MCF 10A (cell line): ENCODE measurements around the gene MRAP. TPM values are rescaled to one million over a fixed set of nuclear protein-coding genes. Genes with fewer than 3 reads are reported as not detected.

Source experiments
- BruUV-seq: library from RNA; stranded (reverse); fragments of 400-500 nt; replicated peaks from 2 replicates; lab custom pipeline; 2021; lab: Mats Ljungman, UMichigan
- CTCF ChIA-PET: fragments of 300-600 bp; sonication (Branson Sonifier 250); formaldehyde crosslinking; extraction: SDS; loops from one replicate; lab custom pipeline; 2021; ENCODE audit warnings: antibody characterized with exemption, inconsistent platforms; lab: Yijun Ruan, JAX
- POLR2A ChIA-PET: fragments of 300-600, 350-650 bp; sonication (Branson Sonifier 250); formaldehyde crosslinking; extraction: SDS; loops from one replicate; lab custom pipeline; 2020; ENCODE audit warnings: antibody characterized with exemption, inconsistent platforms; lab: Yijun Ruan, JAX
- DNase-seq: peaks from one replicate; pipeline ENCODE4 v3.0.0-alpha.2; 2018; ENCODE audit not compliant: unreplicated experiment
- H3K27ac Mint-ChIP-seq: one replicate; pipeline ENCODE4 v1.8.0; 2022; ENCODE audit warnings: mild to moderate bottlenecking, low read depth, mixed read lengths; ENCODE audit not compliant: unreplicated experiment
- H3K27me3 Mint-ChIP-seq: one replicate; pipeline ENCODE4 v1.8.0; 2022; ENCODE audit warnings: mixed read lengths; ENCODE audit not compliant: insufficient read depth, unreplicated experiment
- H3K36me3 Mint-ChIP-seq: one replicate; pipeline ENCODE4 v1.8.0; 2022; ENCODE audit warnings: mild to moderate bottlenecking, moderate library complexity, mixed read lengths; ENCODE audit not compliant: insufficient read depth, unreplicated experiment
- H3K4me1 Mint-ChIP-seq: one replicate; pipeline ENCODE4 v1.8.0; 2022; ENCODE audit warnings: mixed read lengths; ENCODE audit not compliant: insufficient read depth, unreplicated experiment
- H3K4me3 Mint-ChIP-seq: one replicate; pipeline ENCODE4 v1.8.0; 2022; ENCODE audit warnings: mild to moderate bottlenecking, moderate library complexity, mixed read lengths; ENCODE audit not compliant: unreplicated experiment
- H3K9me3 Mint-ChIP-seq: one replicate; pipeline ENCODE4 v1.8.0; 2022; ENCODE audit warnings: mixed read lengths; ENCODE audit not compliant: unreplicated experiment
- intact Hi-C: fragments of 100-400 bp; cut with micrococcal nuclease; formaldehyde crosslinking; loops from 2 replicates; pipeline ENCODE4 v1.14.1; 2022
- total RNA-seq: library from RNA; stranded (reverse); gene quantifications from 2 replicates; pipeline ENCODE4 v1.2.3, GENCODE V29; 2022
- TF ChIP-seq, protein P1 (sequence below): fragments of 200-600 bp; IDR thresholded peaks from one replicate; pipeline ENCODE4 v1.8.0; 2022; ENCODE audit warnings: antibody characterized with exemption, mild to moderate bottlenecking; ENCODE audit not compliant: unreplicated experiment

The MRAP gene
- total RNA-seq, 1 experiment from 2014 or later, result not detected

DNA sequence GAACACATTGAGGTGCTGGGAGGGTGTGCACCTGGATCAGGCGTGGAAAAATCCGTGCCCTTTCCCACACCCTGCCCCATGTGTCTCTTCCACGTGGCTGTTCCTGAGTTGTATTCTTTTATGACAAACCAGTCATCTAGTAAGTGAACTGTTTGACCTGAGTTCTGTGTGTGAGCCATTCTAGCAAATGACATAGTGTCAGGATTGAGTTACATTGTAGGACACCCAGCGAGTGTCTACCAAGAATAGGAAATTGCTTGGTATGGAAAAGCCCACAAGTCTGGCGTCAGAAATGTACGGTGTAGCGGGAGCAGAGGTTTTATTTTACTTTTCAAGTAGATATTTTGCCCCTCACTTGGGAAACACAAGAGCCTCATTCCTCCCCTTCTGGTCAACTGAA, 1.2 kb upstream of the MRAP start:
- no peak for DNase-seq
- POLR2A ChIA-PET, result interaction anchor here (0.6 kb wide), 1 partner anchor 395 kb away, joined by 3 read pairs; no protein-coding TSS in a partner anchor
- Mint-ChIP-seq H3K9me3 (no peaks in the 10 kb centered on the region), H3K4me1 (no peaks in the 10 kb centered on the region), H3K4me3 (no peak overlapping the region), H3K27me3 (no peaks in the 10 kb centered on the region), H3K36me3 (peaks cover 32% of the 10 kb centered on the region), H3K27ac (no peak overlapping the region)
- TF ChIP-seq, protein P1, sequence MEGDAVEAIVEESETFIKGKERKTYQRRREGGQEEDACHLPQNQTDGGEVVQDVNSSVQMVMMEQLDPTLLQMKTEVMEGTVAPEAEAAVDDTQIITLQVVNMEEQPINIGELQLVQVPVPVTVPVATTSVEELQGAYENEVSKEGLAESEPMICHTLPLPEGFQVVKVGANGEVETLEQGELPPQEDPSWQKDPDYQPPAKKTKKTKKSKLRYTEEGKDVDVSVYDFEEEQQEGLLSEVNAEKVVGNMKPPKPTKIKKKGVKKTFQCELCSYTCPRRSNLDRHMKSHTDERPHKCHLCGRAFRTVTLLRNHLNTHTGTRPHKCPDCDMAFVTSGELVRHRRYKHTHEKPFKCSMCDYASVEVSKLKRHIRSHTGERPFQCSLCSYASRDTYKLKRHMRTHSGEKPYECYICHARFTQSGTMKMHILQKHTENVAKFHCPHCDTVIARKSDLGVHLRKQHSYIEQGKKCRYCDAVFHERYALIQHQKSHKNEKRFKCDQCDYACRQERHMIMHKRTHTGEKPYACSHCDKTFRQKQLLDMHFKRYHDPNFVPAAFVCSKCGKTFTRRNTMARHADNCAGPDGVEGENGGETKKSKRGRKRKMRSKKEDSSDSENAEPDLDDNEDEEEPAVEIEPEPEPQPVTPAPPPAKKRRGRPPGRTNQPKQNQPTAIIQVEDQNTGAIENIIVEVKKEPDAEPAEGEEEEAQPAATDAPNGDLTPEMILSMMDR, result no peak
- intact Hi-C loops, result no loop called here
- no TSS peak for BruUV-seq
- CTCF ChIA-PET, result no interaction called here

DNA sequence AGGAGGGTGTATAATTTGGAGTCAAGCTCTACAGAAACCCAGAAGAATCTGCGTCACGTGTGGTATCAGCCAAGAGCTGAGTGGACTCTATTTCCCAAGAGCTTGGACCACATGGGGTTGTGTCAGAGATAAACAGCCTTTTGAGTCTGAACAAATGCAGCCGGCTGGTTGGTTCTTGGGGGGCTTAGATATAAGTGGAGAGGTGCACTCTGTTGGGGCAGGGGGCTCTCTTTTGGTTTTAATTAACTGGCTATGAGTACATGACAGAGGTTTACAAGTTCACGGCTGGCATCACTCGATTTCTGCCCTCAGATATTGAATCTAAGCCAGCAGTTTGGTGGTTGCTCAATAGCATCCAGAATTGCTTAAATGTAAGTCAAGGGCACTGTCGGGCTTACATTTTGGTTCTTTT, 501 bp upstream of the MRAP start:
- peak; percentile 17 for DNase-seq
- H3K4me3 Mint-ChIP-seq, result no peak overlapping the region
- BruUV-seq, result no TSS peak
- peaks cover 33% of the 10 kb centered on the region for H3K36me3 Mint-ChIP-seq
- no peak overlapping the region for H3K27ac Mint-ChIP-seq
- ChIA-PET CTCF (no interaction called here), POLR2A (interaction anchor here (0.6 kb wide), 1 partner anchor 11 kb away, joined by 3 read pairs; no protein-coding TSS in a partner anchor)
- no peaks in the 10 kb centered on the region for H3K4me1 Mint-ChIP-seq
- intact Hi-C loops, result no loop called here
- H3K27me3 Mint-ChIP-seq, result no peaks in the 10 kb centered on the region
- TF ChIP-seq, protein P1, result no peak
- H3K9me3 Mint-ChIP-seq, result no peaks in the 10 kb centered on the region

DNA sequence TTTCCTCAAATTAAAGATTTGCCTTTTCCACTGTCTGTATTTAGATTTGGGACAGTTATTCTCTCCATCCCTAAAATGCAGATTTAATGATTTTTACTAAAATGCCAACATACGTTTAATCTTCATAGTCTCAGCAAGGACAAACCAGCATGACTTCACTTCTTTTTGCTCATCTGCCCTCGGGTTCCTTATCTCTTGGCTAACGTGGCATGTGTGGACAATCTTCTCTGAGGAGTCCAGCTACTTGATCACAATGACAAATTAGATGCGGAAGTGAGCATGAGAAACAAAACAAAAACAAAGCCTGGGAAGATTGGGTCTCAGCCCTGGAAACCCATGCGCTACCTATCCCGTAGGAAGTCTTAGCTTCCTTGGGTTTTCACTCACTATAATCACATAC, 1.0 kb downstream of the MRAP start:
- Mint-ChIP-seq H3K27me3 (no peaks in the 10 kb centered on the region), H3K36me3 (peaks cover 33% of the 10 kb centered on the region), H3K27ac (no peak overlapping the region), H3K4me1 (no peaks in the 10 kb centered on the region), H3K9me3 (no peaks in the 10 kb centered on the region), H3K4me3 (no peak overlapping the region)
- POLR2A ChIA-PET, result interaction anchor here (1.0 kb wide), 1 partner anchor 11 kb away, joined by 3 read pairs; no protein-coding TSS in a partner anchor
- CTCF ChIA-PET, result interaction anchor here (0.7 kb wide), 1 partner anchor 103 kb away, joined by 3 read pairs; no protein-coding TSS in a partner anchor
- intact Hi-C loops, result no loop called here
- TF ChIP-seq, protein P1, result no peak
- no TSS peak for BruUV-seq
- DNase-seq, result no peak

DNA sequence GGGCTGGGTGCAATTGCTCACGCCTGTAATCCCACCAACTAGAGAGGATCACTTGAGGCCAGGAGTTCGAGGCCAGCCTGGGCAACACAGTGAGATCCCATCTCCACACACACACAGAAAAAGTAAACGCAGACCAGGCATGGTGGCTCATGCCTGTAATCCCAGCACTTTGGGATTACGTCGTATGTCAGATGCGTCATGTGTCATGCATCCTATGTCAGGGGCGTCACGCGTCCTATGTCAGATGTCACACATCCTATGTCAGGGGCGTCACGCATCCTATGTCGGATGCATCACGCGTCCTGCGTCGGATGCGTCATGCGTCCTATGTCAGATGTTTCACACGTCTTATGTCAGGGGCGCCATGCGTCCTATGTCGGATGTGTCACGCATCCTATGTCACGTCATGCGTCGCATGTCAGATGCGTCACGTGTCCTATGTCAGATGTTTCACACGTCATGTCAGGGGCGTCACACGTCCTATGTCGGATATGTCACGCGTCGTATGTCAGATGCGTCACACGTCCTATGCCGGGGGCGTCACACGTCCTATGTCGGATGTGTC, 1.5 kb downstream of the MRAP start:
- no peaks in the 10 kb centered on the region for H3K4me1 Mint-ChIP-seq
- peaks cover 33% of the 10 kb centered on the region for H3K36me3 Mint-ChIP-seq
- BruUV-seq, result no TSS peak
- POLR2A ChIA-PET, result no interaction called here
- H3K27ac Mint-ChIP-seq, result no peak overlapping the region
- no peak for DNase-seq
- intact Hi-C loops, result no loop called here
- no peak overlapping the region for H3K4me3 Mint-ChIP-seq
- TF ChIP-seq, protein P1, result no peak
- H3K27me3 Mint-ChIP-seq, result no peaks in the 10 kb centered on the region
- no peaks in the 10 kb centered on the region for H3K9me3 Mint-ChIP-seq
- CTCF ChIA-PET, result interaction anchor here (0.7 kb wide), 1 partner anchor 103 kb away, joined by 3 read pairs; no protein-coding TSS in a partner anchor
